Gastrocnemius medialis (tissue), 4 donors: ENCODE data around the gene REG3G.

ENCODE experiments used
- CTCF ChIP-seq, 5 experiments: fragments of 450-650 bp in 3 of 5; fragments of 200-600 bp in 2 of 5; sonication (generic) in 2 of 5; IDR thresholded peaks in 4 of 5; conservative IDR thresholded peaks in 1 of 5; 1 replicate in 4 of 5; 2 replicates in 1 of 5; pipeline ENCODE4 v1.5.1; 2016 to 2019; ENCODE audit warnings: antibody characterized with exemption in 5 of 5, mild to moderate bottlenecking in 3 of 5, moderate library complexity in 3 of 5
- POLR2A ChIP-seq, 2 donors: fragments of 450-650 bp; IDR thresholded peaks; one replicate each; pipeline ENCODE4 v1.6.1; 2017; ENCODE audit warnings: antibody characterized with exemption in 2 of 2, mild to moderate bottlenecking in 2 of 2, moderate library complexity in 2 of 2

GRCh38 chr2:78994789-78995188 is 30.7 kb upstream of the REG3G start:
- TF ChIP-seq CTCF (IDR thresholded peaks at IDR 0.05 in 4 of 5, conservative IDR thresholded peaks at IDR 0.05 in 1 of 5) (no peak), POLR2A (IDR thresholded peaks at IDR 0.05) (no peak)
